Uterus (tissue), 2 donors: Measurements from ENCODE around the gene CSDE1.

Experiments
- CTCF ChIP-seq, 4 experiments: fragments of 200-600 bp in 2 of 4; fragments of 450-650 bp in 2 of 4; sonication (generic) in 2 of 4; IDR thresholded peaks; one replicate each; pipeline ENCODE4 v1.5.1; 2016 to 2019; ENCODE audit warnings: antibody characterized with exemption in 4 of 4, mild to moderate bottlenecking in 2 of 4, moderate library complexity in 1 of 4
- POLR2A ChIP-seq, 2 donors: fragments of 450-650 bp; IDR thresholded peaks; one replicate each; pipeline ENCODE4 v1.6.1; 2016; ENCODE audit warnings: antibody characterized with exemption in 2 of 2, mild to moderate bottlenecking in 1 of 2, moderate library complexity in 1 of 2

GRCh38 chr1:114690148-114690547, 67.6 kb downstream of the CSDE1 start:
- no peak for TF ChIP-seq CTCF (IDR thresholded peaks at IDR 0.05)
- no peak for TF ChIP-seq POLR2A (IDR thresholded peaks at IDR 0.05)
